ENCODE data around the gene CHPT1. TPM values are rescaled to one million over a fixed set of nuclear protein-coding genes. Genes with fewer than 3 reads are reported as not detected.

Gene CHPT1
- total and polyA plus RNA-seq, 9 of the 15 experiments (the other 6 are each of a cell fraction or from before 2014, with no cell fraction given), result 15.3 to 210 (median 91.9) TPM

DNA sequence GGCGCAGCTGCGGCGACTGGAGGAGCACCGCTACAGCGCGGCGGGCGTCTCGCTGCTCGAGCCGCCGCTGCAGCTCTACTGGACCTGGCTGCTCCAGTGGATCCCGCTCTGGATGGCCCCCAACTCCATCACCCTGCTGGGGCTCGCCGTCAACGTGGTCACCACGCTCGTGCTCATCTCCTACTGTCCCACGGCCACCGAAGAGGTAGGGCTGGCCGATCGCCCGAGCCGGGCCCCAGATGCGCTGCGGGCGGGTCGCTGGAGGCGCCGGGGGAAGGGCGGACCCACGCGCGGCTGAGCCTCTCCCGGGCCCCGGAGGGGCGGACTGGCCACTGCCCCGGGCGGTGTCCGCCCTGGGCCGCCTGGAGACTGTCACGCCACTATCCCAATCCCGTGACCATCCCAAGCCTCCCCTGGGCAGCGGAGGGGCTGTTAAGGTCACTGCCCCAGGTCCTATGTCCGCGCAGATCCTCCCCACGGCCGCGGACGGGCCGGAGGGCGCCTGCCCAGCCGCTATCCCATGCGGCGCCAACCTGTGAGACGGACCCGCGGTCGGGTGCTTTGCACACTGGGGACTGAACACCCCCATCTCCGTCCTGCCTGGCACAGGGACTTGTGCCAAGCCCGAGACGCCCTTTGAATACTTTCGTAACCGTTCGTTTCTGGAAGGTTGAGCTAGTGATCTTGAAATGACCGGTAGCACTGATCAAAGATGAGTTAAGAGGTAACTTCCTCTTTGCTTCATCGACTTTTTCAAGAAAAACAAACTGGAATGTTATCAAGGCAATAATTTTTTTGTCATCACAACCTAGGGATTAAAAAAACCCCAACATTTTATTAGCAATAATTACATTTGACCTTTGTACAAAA, 725 bp downstream of the CHPT1 start (continued):
- TF ChIP-seq E4F1 (CRISPR knock-in tag; IDR thresholded peaks at IDR 0.05; ENCODE audit: borderline replicate concordance) (no peak), CBX8 (IDR thresholded peaks at IDR 0.05; ENCODE audit: borderline replicate concordance, extremely low read depth, low read depth, low read length, poor library complexity, severe bottlenecking) (no peak), KDM2B (CRISPR knock-in tag; IDR thresholded peaks at IDR 0.05) (no peak), ZBTB12 (CRISPR knock-in tag; IDR thresholded peaks at IDR 0.05) (no peak), JUN (IDR thresholded peaks at IDR 0.05; ENCODE audit: borderline replicate concordance, low read depth, low read length) (no peak), JUN (CRISPR knock-in tag; IDR thresholded peaks at IDR 0.05; ENCODE audit: borderline replicate concordance) (no peak), RBM34 (IDR thresholded peaks at IDR 0.05; ENCODE audit: borderline replicate concordance, insufficient read depth, low read length) (no peak), SPI1 (IDR thresholded peaks at IDR 0.05; ENCODE audit: borderline replicate concordance, low read depth, low read length) (no peak), ZNF232 (CRISPR knock-in tag; IDR thresholded peaks at IDR 0.05) (no peak), ZNF395 (CRISPR knock-in tag; IDR thresholded peaks at IDR 0.05) (no peak), PURB (CRISPR knock-in tag; IDR thresholded peaks at IDR 0.05; ENCODE audit: low read depth) (no peak), MTA3 (IDR thresholded peaks at IDR 0.05; ENCODE audit: borderline replicate concordance) (peak; percentile 63; the same call in 1 of the 2 replicates), ZFP30 (CRISPR knock-in tag; IDR thresholded peaks at IDR 0.05; ENCODE audit: borderline replicate concordance) (no peak), NR3C1 (CRISPR knock-in tag; IDR thresholded peaks at IDR 0.05) (peak; percentile 23; the same call in 1 of the 2 replicates)
- TF ChIP-seq, protein P1, sequence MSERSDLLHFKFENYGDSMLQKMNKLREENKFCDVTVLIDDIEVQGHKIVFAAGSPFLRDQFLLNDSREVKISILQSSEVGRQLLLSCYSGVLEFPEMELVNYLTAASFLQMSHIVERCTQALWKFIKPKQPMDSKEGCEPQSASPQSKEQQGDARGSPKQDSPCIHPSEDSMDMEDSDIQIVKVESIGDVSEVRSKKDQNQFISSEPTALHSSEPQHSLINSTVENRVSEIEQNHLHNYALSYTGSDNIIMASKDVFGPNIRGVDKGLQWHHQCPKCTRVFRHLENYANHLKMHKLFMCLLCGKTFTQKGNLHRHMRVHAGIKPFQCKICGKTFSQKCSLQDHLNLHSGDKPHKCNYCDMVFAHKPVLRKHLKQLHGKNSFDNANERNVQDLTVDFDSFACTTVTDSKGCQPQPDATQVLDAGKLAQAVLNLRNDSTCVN (CRISPR knock-in tag; IDR thresholded peaks at IDR 0.05), result no peak
- TF ChIP-seq, protein P2, sequence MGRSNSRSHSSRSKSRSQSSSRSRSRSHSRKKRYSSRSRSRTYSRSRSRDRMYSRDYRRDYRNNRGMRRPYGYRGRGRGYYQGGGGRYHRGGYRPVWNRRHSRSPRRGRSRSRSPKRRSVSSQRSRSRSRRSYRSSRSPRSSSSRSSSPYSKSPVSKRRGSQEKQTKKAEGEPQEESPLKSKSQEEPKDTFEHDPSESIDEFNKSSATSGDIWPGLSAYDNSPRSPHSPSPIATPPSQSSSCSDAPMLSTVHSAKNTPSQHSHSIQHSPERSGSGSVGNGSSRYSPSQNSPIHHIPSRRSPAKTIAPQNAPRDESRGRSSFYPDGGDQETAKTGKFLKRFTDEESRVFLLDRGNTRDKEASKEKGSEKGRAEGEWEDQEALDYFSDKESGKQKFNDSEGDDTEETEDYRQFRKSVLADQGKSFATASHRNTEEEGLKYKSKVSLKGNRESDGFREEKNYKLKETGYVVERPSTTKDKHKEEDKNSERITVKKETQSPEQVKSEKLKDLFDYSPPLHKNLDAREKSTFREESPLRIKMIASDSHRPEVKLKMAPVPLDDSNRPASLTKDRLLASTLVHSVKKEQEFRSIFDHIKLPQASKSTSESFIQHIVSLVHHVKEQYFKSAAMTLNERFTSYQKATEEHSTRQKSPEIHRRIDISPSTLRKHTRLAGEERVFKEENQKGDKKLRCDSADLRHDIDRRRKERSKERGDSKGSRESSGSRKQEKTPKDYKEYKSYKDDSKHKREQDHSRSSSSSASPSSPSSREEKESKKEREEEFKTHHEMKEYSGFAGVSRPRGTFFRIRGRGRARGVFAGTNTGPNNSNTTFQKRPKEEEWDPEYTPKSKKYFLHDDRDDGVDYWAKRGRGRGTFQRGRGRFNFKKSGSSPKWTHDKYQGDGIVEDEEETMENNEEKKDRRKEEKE (IDR thresholded peaks at IDR 0.05; ENCODE audit: borderline replicate concordance in 1 of 2, control insufficient read depth in 1 of 2, low read depth in 2 of 2, low read length in 1 of 2), result no peak

All from K562 (cell line).